GM06990 (cell line): Measurements from ENCODE around the gene VSIG10.
"Not testable (repeated sequence)": the region's sequence is repeated elsewhere in the genome, so short reads cannot be mapped to it uniquely, and the experiment has no call there.

ENCODE experiments used
- DNase-seq: peaks from one replicate; pipeline ENCODE4 v3.0.0-alpha.2; 2011; ENCODE audit not compliant: insufficient read length; ENCODE audit errors: extremely low read depth
- H3K27me3 ChIP-seq: replicated peaks from 2 replicates; pipeline ENCODE4 v1.6.0; 2011; ENCODE audit warnings: low read length; ENCODE audit not compliant: control insufficient read depth, insufficient read depth
- H3K36me3 ChIP-seq: 2 replicates; pipeline ENCODE4 v1.5.1; 2011; ENCODE audit warnings: low read length; ENCODE audit not compliant: control insufficient read depth, insufficient read depth
- H3K4me3 ChIP-seq: replicated peaks from 2 replicates; pipeline ENCODE4 v1.5.1; 2011; ENCODE audit warnings: low read depth, mild to moderate bottlenecking, control low read depth, low read length
- CTCF ChIP-seq: IDR thresholded peaks from 2 replicates; pipeline ENCODE4 v1.5.1; 2011; ENCODE audit warnings: low read length, control low read depth, mild to moderate bottlenecking, inconsistent platforms; ENCODE audit not compliant: insufficient read depth, poor library complexity, severe bottlenecking

The VSIG10 gene

GRCh38 chr12:118135788-118136558 lies 32.2 kb upstream of the VSIG10 start, which contains the start of gene PEBP1:
TSS of gene PEBP1 (plus strand) at chr12:118136124. CDS start at chr12:118136210, 86 bp downstream.
- peaks cover 8% of the 10 kb centered on the region for H3K36me3 ChIP-seq
- H3K27me3 ChIP-seq: no peaks in the 10 kb centered on the region
- H3K4me3 ChIP-seq: peak within 1 kb of the TSS; percentile 95
- TF ChIP-seq CTCF: peak; percentile 2
- peak; percentile 97 for DNase-seq

GRCh38 chr12:118129436-118129835 lies 25.6 kb upstream of the VSIG10 start:
- H3K36me3 ChIP-seq, H3K27me3 ChIP-seq, H3K4me3 ChIP-seq, DNase-seq: not testable (repeated sequence)

GRCh38 chr12:118127867-118128266 lies 24.1 kb upstream of the VSIG10 start:
- H3K27me3 ChIP-seq: no peaks in the 10 kb centered on the region
- no peaks in the 10 kb centered on the region for H3K36me3 ChIP-seq
- TF ChIP-seq CTCF: no peak
- DNase-seq: no peak
- H3K4me3 ChIP-seq: no peak overlapping the region

GRCh38 chr12:118126119-118126757 lies 22.4 kb upstream of the VSIG10 start:
- no peak overlapping the region for H3K4me3 ChIP-seq
- no peak for DNase-seq
- H3K27me3 ChIP-seq: no peaks in the 10 kb centered on the region
- TF ChIP-seq CTCF: no peak
- no peaks in the 10 kb centered on the region for H3K36me3 ChIP-seq

- no peaks in the 10 kb centered on the region for H3K36me3 ChIP-seq
- no peak for DNase-seq
- H3K27me3 ChIP-seq: no peaks in the 10 kb centered on the region
- no peak overlapping the region for H3K4me3 ChIP-seq
- TF ChIP-seq CTCF: no peak
Observed at GRCh38 chr12:118125743-118126118, 21.9 kb upstream of the VSIG10 start.

GRCh38 chr12:118124333-118124874 lies 20.6 kb upstream of the VSIG10 start:
- H3K4me3 ChIP-seq: no peak overlapping the region
- no peak for DNase-seq
- no peak for TF ChIP-seq CTCF
- H3K36me3 ChIP-seq: no peaks in the 10 kb centered on the region
- H3K27me3 ChIP-seq: no peaks in the 10 kb centered on the region
